PC-9 (cell line): ENCODE measurements around the gene GGTLC2. TPM values are rescaled to one million over a fixed set of nuclear protein-coding genes. Genes with fewer than 3 reads are reported as not detected.
"Not testable (repeated sequence)": the region's sequence is repeated elsewhere in the genome, so short reads cannot be mapped to it uniquely, and the experiment has no call there.

ENCODE experiments used
- BruUV-seq: library from RNA; stranded (reverse); fragments of 400-500 nt; replicated peaks from 2 replicates; lab custom pipeline; 2021; lab: Mats Ljungman, UMichigan
- CTCF ChIA-PET: fragments of 300-600 bp; sonication (Branson Sonifier 250); formaldehyde crosslinking; loops from one replicate; lab custom pipeline; 2022; ENCODE audit warnings: antibody characterized with exemption; lab: Charles Lee
- POLR2A ChIA-PET: fragments of 300-600 bp; sonication (Branson Sonifier 250); formaldehyde crosslinking; loops from one replicate; lab custom pipeline; 2022; ENCODE audit warnings: antibody characterized with exemption; ENCODE audit not compliant: unreplicated experiment; lab: Charles Lee
- DNase-seq, 2 experiments: peaks; one replicate each; pipeline versions ENCODE4 v3.0.0 to v3.0.0-alpha.2; 2015 to 2022; ENCODE audit warnings: mixed read lengths in 1 of 2
- H2AFZ ChIP-seq: fragments of 200-600 bp; sonication (generic); 2 replicates; pipeline ENCODE4 v1.8.1; 2017; ENCODE audit warnings: antibody characterized with exemption
- H3F3A ChIP-seq: fragments of 200-600 bp; sonication (generic); 2 replicates; pipeline ENCODE4 v1.8.1; 2017; ENCODE audit warnings: antibody characterized with exemption, mild to moderate bottlenecking, low read depth; ENCODE audit not compliant: insufficient read depth
- H3K27ac ChIP-seq: fragments of 200-600 bp; sonication (generic); 2 replicates; pipeline ENCODE4 v1.6.1; 2016; ENCODE audit warnings: mixed run types
- H3K27me3 ChIP-seq: fragments of 200-600 bp; sonication (generic); 2 replicates; pipeline ENCODE4 v1.6.1; 2016; ENCODE audit warnings: low read depth, mixed run types; ENCODE audit not compliant: insufficient read depth
- H3K36me3 ChIP-seq: fragments of 200-600 bp; sonication (generic); 2 replicates; pipeline ENCODE4 v1.6.1; 2016; ENCODE audit warnings: low read depth, mixed run types
- H3K4me1 ChIP-seq: fragments of 200-600 bp; sonication (generic); replicated peaks from 2 replicates; pipeline ENCODE4 v1.6.1; 2016; ENCODE audit warnings: mixed run types; ENCODE audit not compliant: insufficient read depth
- H3K4me2 ChIP-seq: fragments of 200-600 bp; sonication (generic); 2 replicates; pipeline ENCODE4 v1.6.1; 2017; ENCODE audit warnings: mixed run types
- H3K4me3 ChIP-seq: fragments of 200-600 bp; sonication (generic); 2 replicates; pipeline ENCODE4 v1.6.1; 2016; ENCODE audit warnings: mixed run types
- H3K79me2 ChIP-seq: fragments of 200-600 bp; sonication (generic); 2 replicates; pipeline ENCODE4 v1.6.1; 2017; ENCODE audit warnings: low read depth, mixed run types
- H3K9me2 ChIP-seq: fragments of 200-600 bp; sonication (generic); 2 replicates; pipeline ENCODE4 v1.8.1; 2017; ENCODE audit warnings: mild to moderate bottlenecking; ENCODE audit not compliant: insufficient read depth
- H3K9me3 ChIP-seq: fragments of 200-600 bp; sonication (generic); 2 replicates; pipeline ENCODE4 v1.8.1; 2016; ENCODE audit warnings: low read depth; ENCODE audit not compliant: insufficient read depth
- H4K20me1 ChIP-seq: fragments of 200-600 bp; sonication (generic); 2 replicates; pipeline ENCODE4 v1.8.1; 2017; ENCODE audit not compliant: insufficient read depth
- CTCF ChIP-seq: fragments of 200-600 bp; sonication (generic); conservative IDR thresholded peaks from 2 replicates; pipeline ENCODE4 v1.6.1; 2017; ENCODE audit warnings: mixed run types, antibody characterized with exemption, mild to moderate bottlenecking, moderate library complexity
- EZH2 ChIP-seq: fragments of 200-600 bp; sonication (generic); IDR thresholded peaks from 2 replicates; pipeline ENCODE4 v1.8.0; 2017; ENCODE audit warnings: antibody characterized with exemption, low read depth
- intact Hi-C: fragments of 100-400 bp; cut with micrococcal nuclease; formaldehyde crosslinking; loops from one replicate; pipeline ENCODE4 v1.10.0; 2022; ENCODE audit not compliant: unreplicated experiment
- total RNA-seq: library from RNA; stranded (reverse); gene quantifications from 2 replicates; pipeline ENCODE4 v1.2.3, GENCODE V29; 2021

Gene GGTLC2
- total RNA-seq, 1 experiment from 2014 or later, result not detected

GRCh38 chr22:22604326-22605073 lies 39.9 kb upstream of the GGTLC2 start:
- ChIA-PET POLR2A (no interaction called here), CTCF (no interaction called here)
- H3K4me2 ChIP-seq, result no peak overlapping the region
- no TSS peak for BruUV-seq
- H3F3A ChIP-seq, result no peaks in the 10 kb centered on the region
- H3K4me1 ChIP-seq, result no peaks in the 10 kb centered on the region
- no peaks in the 10 kb centered on the region for H3K9me2 ChIP-seq
- no peak for DNase-seq
- no peaks in the 10 kb centered on the region for H3K79me2 ChIP-seq
- H2AFZ ChIP-seq, result no peak overlapping the region
- no peaks in the 10 kb centered on the region for H4K20me1 ChIP-seq
- no peaks in the 10 kb centered on the region for H3K36me3 ChIP-seq
- no peak overlapping the region for H3K27ac ChIP-seq
- no peaks in the 10 kb centered on the region for H3K9me3 ChIP-seq
- H3K4me3 ChIP-seq, result no peak overlapping the region
- no peak for TF ChIP-seq EZH2
- no peak for TF ChIP-seq CTCF
- peaks cover 14% of the 10 kb centered on the region for H3K27me3 ChIP-seq
- intact Hi-C loops, result no loop called here

- ChIA-PET POLR2A (no interaction called here), CTCF (no interaction called here)
- DNase-seq, result no peak
- Histone ChIP-seq H3K4me2 (no peak overlapping the region), H3K79me2 (no peaks in the 10 kb centered on the region), H3K9me2 (no peaks in the 10 kb centered on the region), H4K20me1 (no peaks in the 10 kb centered on the region), H3K4me1 (no peaks in the 10 kb centered on the region), H3K4me3 (no peak overlapping the region), H3K27ac (no peak overlapping the region), H3K36me3 (no peaks in the 10 kb centered on the region), H3F3A (no peaks in the 10 kb centered on the region), H3K9me3 (no peaks in the 10 kb centered on the region), H3K27me3 (peaks cover 10% of the 10 kb centered on the region), H2AFZ (no peak overlapping the region)
- intact Hi-C loops, result no loop called here
- BruUV-seq, result no TSS peak
- TF ChIP-seq CTCF, result no peak
- no peak for TF ChIP-seq EZH2
Measured at GRCh38 chr22:22605074-22605404, 39.4 kb upstream of the GGTLC2 start.

- POLR2A ChIA-PET, H3K27ac ChIP-seq, H3K4me2 ChIP-seq, H3K9me2 ChIP-seq, CTCF ChIA-PET, H3K9me3 ChIP-seq, H3K4me3 ChIP-seq, H4K20me1 ChIP-seq, H3F3A ChIP-seq, DNase-seq, H2AFZ ChIP-seq, BruUV-seq, intact Hi-C loops, H3K4me1 ChIP-seq, H3K79me2 ChIP-seq, H3K27me3 ChIP-seq, H3K36me3 ChIP-seq: not testable (repeated sequence)
Measured at GRCh38 chr22:22608022-22608421, 36.4 kb upstream of the GGTLC2 start.

GRCh38 chr22:22609291-22609690 lies 35.1 kb upstream of the GGTLC2 start:
- no TSS peak for BruUV-seq
- H3K4me3 ChIP-seq, result no peak overlapping the region

More at GRCh38 chr22:22609291-22609690, 35.1 kb upstream of the GGTLC2 start:
- Histone ChIP-seq H3K9me3 (no peaks in the 10 kb centered on the region), H3K4me1 (no peaks in the 10 kb centered on the region), H3K27ac (no peak overlapping the region), H4K20me1 (no peaks in the 10 kb centered on the region), H3F3A (no peaks in the 10 kb centered on the region), H3K36me3 (no peaks in the 10 kb centered on the region), H3K79me2 (no peaks in the 10 kb centered on the region), H3K9me2 (no peaks in the 10 kb centered on the region), H3K27me3 (no peaks in the 10 kb centered on the region; the same call in 1 of the 2 replicates), H3K4me2 (no peak overlapping the region), H2AFZ (no peak overlapping the region)
- ChIA-PET POLR2A (no interaction called here), CTCF (no interaction called here)
- no peak for DNase-seq
- intact Hi-C loops, result no loop called here
- TF ChIP-seq EZH2 (no peak), CTCF (no peak)
